Measurements from ENCODE around the gene CDR2. TPM values are rescaled to one million over a fixed set of nuclear protein-coding genes. Genes with fewer than 3 reads are reported as not detected.

The CDR2 gene
- total and polyA plus RNA-seq, 9 of the 15 experiments (the other 6 are each of a cell fraction or from before 2014, with no cell fraction given): 4.6 to 30.3 (median 19.9) TPM

- no peak for TF ChIP-seq ELK3 (CRISPR knock-in tag; IDR thresholded peaks at IDR 0.05)
- no peak for TF ChIP-seq ZNF551 (CRISPR knock-in tag; IDR thresholded peaks at IDR 0.05)
- TF ChIP-seq, protein P1, sequence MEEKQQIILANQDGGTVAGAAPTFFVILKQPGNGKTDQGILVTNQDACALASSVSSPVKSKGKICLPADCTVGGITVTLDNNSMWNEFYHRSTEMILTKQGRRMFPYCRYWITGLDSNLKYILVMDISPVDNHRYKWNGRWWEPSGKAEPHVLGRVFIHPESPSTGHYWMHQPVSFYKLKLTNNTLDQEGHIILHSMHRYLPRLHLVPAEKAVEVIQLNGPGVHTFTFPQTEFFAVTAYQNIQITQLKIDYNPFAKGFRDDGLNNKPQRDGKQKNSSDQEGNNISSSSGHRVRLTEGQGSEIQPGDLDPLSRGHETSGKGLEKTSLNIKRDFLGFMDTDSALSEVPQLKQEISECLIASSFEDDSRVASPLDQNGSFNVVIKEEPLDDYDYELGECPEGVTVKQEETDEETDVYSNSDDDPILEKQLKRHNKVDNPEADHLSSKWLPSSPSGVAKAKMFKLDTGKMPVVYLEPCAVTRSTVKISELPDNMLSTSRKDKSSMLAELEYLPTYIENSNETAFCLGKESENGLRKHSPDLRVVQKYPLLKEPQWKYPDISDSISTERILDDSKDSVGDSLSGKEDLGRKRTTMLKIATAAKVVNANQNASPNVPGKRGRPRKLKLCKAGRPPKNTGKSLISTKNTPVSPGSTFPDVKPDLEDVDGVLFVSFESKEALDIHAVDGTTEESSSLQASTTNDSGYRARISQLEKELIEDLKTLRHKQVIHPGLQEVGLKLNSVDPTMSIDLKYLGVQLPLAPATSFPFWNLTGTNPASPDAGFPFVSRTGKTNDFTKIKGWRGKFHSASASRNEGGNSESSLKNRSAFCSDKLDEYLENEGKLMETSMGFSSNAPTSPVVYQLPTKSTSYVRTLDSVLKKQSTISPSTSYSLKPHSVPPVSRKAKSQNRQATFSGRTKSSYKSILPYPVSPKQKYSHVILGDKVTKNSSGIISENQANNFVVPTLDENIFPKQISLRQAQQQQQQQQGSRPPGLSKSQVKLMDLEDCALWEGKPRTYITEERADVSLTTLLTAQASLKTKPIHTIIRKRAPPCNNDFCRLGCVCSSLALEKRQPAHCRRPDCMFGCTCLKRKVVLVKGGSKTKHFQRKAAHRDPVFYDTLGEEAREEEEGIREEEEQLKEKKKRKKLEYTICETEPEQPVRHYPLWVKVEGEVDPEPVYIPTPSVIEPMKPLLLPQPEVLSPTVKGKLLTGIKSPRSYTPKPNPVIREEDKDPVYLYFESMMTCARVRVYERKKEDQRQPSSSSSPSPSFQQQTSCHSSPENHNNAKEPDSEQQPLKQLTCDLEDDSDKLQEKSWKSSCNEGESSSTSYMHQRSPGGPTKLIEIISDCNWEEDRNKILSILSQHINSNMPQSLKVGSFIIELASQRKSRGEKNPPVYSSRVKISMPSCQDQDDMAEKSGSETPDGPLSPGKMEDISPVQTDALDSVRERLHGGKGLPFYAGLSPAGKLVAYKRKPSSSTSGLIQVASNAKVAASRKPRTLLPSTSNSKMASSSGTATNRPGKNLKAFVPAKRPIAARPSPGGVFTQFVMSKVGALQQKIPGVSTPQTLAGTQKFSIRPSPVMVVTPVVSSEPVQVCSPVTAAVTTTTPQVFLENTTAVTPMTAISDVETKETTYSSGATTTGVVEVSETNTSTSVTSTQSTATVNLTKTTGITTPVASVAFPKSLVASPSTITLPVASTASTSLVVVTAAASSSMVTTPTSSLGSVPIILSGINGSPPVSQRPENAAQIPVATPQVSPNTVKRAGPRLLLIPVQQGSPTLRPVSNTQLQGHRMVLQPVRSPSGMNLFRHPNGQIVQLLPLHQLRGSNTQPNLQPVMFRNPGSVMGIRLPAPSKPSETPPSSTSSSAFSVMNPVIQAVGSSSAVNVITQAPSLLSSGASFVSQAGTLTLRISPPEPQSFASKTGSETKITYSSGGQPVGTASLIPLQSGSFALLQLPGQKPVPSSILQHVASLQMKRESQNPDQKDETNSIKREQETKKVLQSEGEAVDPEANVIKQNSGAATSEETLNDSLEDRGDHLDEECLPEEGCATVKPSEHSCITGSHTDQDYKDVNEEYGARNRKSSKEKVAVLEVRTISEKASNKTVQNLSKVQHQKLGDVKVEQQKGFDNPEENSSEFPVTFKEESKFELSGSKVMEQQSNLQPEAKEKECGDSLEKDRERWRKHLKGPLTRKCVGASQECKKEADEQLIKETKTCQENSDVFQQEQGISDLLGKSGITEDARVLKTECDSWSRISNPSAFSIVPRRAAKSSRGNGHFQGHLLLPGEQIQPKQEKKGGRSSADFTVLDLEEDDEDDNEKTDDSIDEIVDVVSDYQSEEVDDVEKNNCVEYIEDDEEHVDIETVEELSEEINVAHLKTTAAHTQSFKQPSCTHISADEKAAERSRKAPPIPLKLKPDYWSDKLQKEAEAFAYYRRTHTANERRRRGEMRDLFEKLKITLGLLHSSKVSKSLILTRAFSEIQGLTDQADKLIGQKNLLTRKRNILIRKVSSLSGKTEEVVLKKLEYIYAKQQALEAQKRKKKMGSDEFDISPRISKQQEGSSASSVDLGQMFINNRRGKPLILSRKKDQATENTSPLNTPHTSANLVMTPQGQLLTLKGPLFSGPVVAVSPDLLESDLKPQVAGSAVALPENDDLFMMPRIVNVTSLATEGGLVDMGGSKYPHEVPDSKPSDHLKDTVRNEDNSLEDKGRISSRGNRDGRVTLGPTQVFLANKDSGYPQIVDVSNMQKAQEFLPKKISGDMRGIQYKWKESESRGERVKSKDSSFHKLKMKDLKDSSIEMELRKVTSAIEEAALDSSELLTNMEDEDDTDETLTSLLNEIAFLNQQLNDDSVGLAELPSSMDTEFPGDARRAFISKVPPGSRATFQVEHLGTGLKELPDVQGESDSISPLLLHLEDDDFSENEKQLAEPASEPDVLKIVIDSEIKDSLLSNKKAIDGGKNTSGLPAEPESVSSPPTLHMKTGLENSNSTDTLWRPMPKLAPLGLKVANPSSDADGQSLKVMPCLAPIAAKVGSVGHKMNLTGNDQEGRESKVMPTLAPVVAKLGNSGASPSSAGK (IDR thresholded peaks at IDR 0.05): peak; percentile 50
- peak; percentile 98 for TF ChIP-seq ZFX (CRISPR knock-in tag; IDR thresholded peaks at IDR 0.05)
- no peak for TF ChIP-seq SNAPC5 (CRISPR knock-in tag; IDR thresholded peaks at IDR 0.05)
- TF ChIP-seq E2F1 (CRISPR knock-in tag; IDR thresholded peaks at IDR 0.05): peak; percentile 89
- no peak for TF ChIP-seq ZNF217 (CRISPR knock-in tag; IDR thresholded peaks at IDR 0.05)
- 0 out of 2 replicates have a peak, but pooled peaks have one; percentile 10 for TF ChIP-seq ATF1 (CRISPR knock-in tag; IDR thresholded peaks at IDR 0.05)
- peak; percentile 75 for TF ChIP-seq ATF1 (tag; IDR thresholded peaks at IDR 0.05)
- peak; percentile 66; the same call in 1 of the 2 replicates for TF ChIP-seq ZBTB17 (CRISPR knock-in tag; IDR thresholded peaks at IDR 0.05)
Measured at GRCh38 chr16:22297114-22297870, 77.1 kb downstream of the CDR2 start, which contains the start of gene POLR3E (continued).
